Middle frontal gyrus (tissue), 1 donor: ENCODE results near the gene EPS8L2.
A peak's percentile ranks its signal among the peaks of the same experiment; 100 is the strongest.
"Not testable (repeated sequence)": the region's sequence is repeated elsewhere in the genome, so short reads cannot be mapped to it uniquely, and the experiment has no call there.

Source experiments
- DNase-seq: peaks from one replicate; pipeline ENCODE4 v3.0.0-alpha.2; 2015; ENCODE audit warnings: low spot score; ENCODE audit errors: extremely low spot score

EPS8L2 gene

GRCh38 chr11:724778-725386 is 18.9 kb downstream of the EPS8L2 start:
- no peak for DNase-seq

- DNase-seq, result no peak
Measured at GRCh38 chr11:725624-726202, 19.7 kb downstream of the EPS8L2 start.

- no peak for DNase-seq
Measured at GRCh38 chr11:726278-727220, 20.5 kb downstream of the EPS8L2 start.

- no peak for DNase-seq
Measured at GRCh38 chr11:727281-727701, 21.3 kb downstream of the EPS8L2 start.

GRCh38 chr11:727859-728748 is 22.1 kb downstream of the EPS8L2 start:
- DNase-seq, result no peak

- DNase-seq, result no peak
Measured at GRCh38 chr11:728901-729491, 23.0 kb downstream of the EPS8L2 start.

- peak; percentile 69 for DNase-seq
Measured at GRCh38 chr11:729492-730074, 23.6 kb downstream of the EPS8L2 start.

- no peak for DNase-seq
Measured at GRCh38 chr11:733072-733471, 27.0 kb downstream of the EPS8L2 start.

- not testable (repeated sequence) for DNase-seq
Measured at GRCh38 chr11:734541-734940, 28.5 kb downstream of the EPS8L2 start.

- no peak for DNase-seq
Measured at GRCh38 chr11:737366-737765, 31.3 kb downstream of the EPS8L2 start.

- DNase-seq, result not testable (repeated sequence)
Measured at GRCh38 chr11:737899-738298, 31.9 kb downstream of the EPS8L2 start.

GRCh38 chr11:742156-742546 is 36.1 kb downstream of the EPS8L2 start:
- DNase-seq, result no peak

- no peak for DNase-seq
Measured at GRCh38 chr11:742571-743201, 36.7 kb downstream of the EPS8L2 start.

GRCh38 chr11:745428-745827 is 39.4 kb downstream of the EPS8L2 start:
- no peak for DNase-seq

GRCh38 chr11:746289-747157 is 40.5 kb downstream of the EPS8L2 start:
- peak; percentile 37 for DNase-seq

- DNase-seq, result peak; percentile 90
Measured at GRCh38 chr11:747158-748006, 41.4 kb downstream of the EPS8L2 start, which contains the start of gene TALDO1. TSS of gene TALDO1 (plus strand) at chr11:747464. CDS start at chr11:747482, 18 bp downstream.

- no peak for DNase-seq
Measured at GRCh38 chr11:748007-748359, 42.0 kb downstream of the EPS8L2 start.

GRCh38 chr11:749731-750130 is 43.7 kb downstream of the EPS8L2 start:
- no peak for DNase-seq
